HEK293T (cell line): ENCODE results near the gene SCN3B.

Source experiments
- CTCF ChIA-PET: fragments of 350-600 bp; formaldehyde crosslinking; extraction: SDS; loops from one replicate; lab custom pipeline; 2021; ENCODE audit warnings: antibody characterized with exemption, inconsistent platforms; lab: Yijun Ruan, JAX
- POLR2A ChIA-PET: fragments of 350-600 bp; formaldehyde crosslinking; extraction: SDS; loops from one replicate; lab custom pipeline; 2020; ENCODE audit warnings: antibody characterized with exemption, inconsistent platforms; lab: Yijun Ruan, JAX
- DNase-seq: peaks from one replicate; pipeline ENCODE4 v3.0.0; 2012; ENCODE audit warnings: mixed read lengths; ENCODE audit errors: extremely low spot score
- ARNT ChIP-seq: fragments of 450-650 bp; IDR thresholded peaks from 2 replicates; pipeline ENCODE4 v1.6.1; 2017; ENCODE audit warnings: mild to moderate bottlenecking
- BHLHE40 ChIP-seq: fragments of 450-650 bp; IDR thresholded peaks from 2 replicates; pipeline ENCODE4 v1.6.1; 2016; ENCODE audit warnings: mild to moderate bottlenecking, moderate library complexity, borderline replicate concordance
- CTBP1 ChIP-seq: fragments of 450-650 bp; IDR thresholded peaks from 2 replicates; pipeline ENCODE4 v1.6.1; 2016; ENCODE audit warnings: borderline replicate concordance
- ELF4 ChIP-seq: fragments of 450-650 bp; IDR thresholded peaks from 2 replicates; pipeline ENCODE4 v1.6.1; 2017; ENCODE audit warnings: antibody characterized with exemption
- FOXA1 ChIP-seq: fragments of 450-650 bp; IDR thresholded peaks from 2 replicates; pipeline ENCODE4 v1.6.1; 2016; ENCODE audit warnings: mild to moderate bottlenecking
- FOXK2 ChIP-seq: fragments of 450-650 bp; IDR thresholded peaks from 2 replicates; pipeline ENCODE4 v1.6.1; 2016; ENCODE audit warnings: mild to moderate bottlenecking
- FOXM1 ChIP-seq: fragments of 450-650 bp; IDR thresholded peaks from 2 replicates; pipeline ENCODE4 v1.6.1; 2017; ENCODE audit warnings: mild to moderate bottlenecking, borderline replicate concordance
- HDGF ChIP-seq: fragments of 450-650 bp; IDR thresholded peaks from 2 replicates; pipeline ENCODE4 v1.6.1; 2017; ENCODE audit warnings: antibody characterized with exemption, borderline replicate concordance
- L3MBTL2 ChIP-seq: fragments of 450-650 bp; conservative IDR thresholded peaks from 2 replicates; pipeline ENCODE4 v1.6.1; 2016; ENCODE audit warnings: mild to moderate bottlenecking
- LEF1 ChIP-seq: fragments of 450-650 bp; IDR thresholded peaks from 2 replicates; pipeline ENCODE4 v1.6.1; 2017; ENCODE audit warnings: mild to moderate bottlenecking, borderline replicate concordance
- NFRKB ChIP-seq: fragments of 450-650 bp; IDR thresholded peaks from 2 replicates; pipeline ENCODE4 v1.6.1; 2016; ENCODE audit warnings: mild to moderate bottlenecking, moderate library complexity
- PKNOX1 ChIP-seq: fragments of 450-650 bp; IDR thresholded peaks from 2 replicates; pipeline ENCODE4 v1.6.1; 2016
- SP1 ChIP-seq: fragments of 450-650 bp; IDR thresholded peaks from 2 replicates; pipeline ENCODE4 v1.6.1; 2017
- SUZ12 ChIP-seq: fragments of 450-650 bp; IDR thresholded peaks from 2 replicates; pipeline ENCODE4 v1.6.1; 2016; ENCODE audit warnings: mild to moderate bottlenecking
- TARDBP ChIP-seq: fragments of 450-650 bp; IDR thresholded peaks from 2 replicates; pipeline ENCODE4 v1.6.1; 2016
- ZNF384 ChIP-seq: fragments of 450-650 bp; IDR thresholded peaks from 2 replicates; pipeline ENCODE4 v1.6.1; 2016

The SCN3B gene

GRCh38 chr11:123624974-123625373 is 29.4 kb downstream of the SCN3B start:
- TF ChIP-seq FOXM1 (no peak), FOXA1 (no peak), ZNF384 (no peak), PKNOX1 (no peak), BHLHE40 (no peak), SUZ12 (no peak), SP1 (no peak), FOXK2 (no peak), HDGF (no peak)
- ChIA-PET POLR2A (no interaction called here), CTCF (interaction anchor here (1.4 kb wide), 1 partner anchor 82 kb away, joined by 5 read pairs; no protein-coding TSS in a partner anchor)
- no peak for DNase-seq

- TF ChIP-seq FOXK2 (no peak), SP1 (no peak), NFRKB (no peak), FOXM1 (no peak), LEF1 (no peak), ARNT (no peak), BHLHE40 (no peak), HDGF (no peak), TARDBP (no peak), FOXA1 (no peak), ZNF384 (no peak), SUZ12 (no peak), ELF4 (no peak), PKNOX1 (no peak), CTBP1 (no peak), L3MBTL2 (no peak)
- POLR2A ChIA-PET = no interaction called here
- CTCF ChIA-PET = no interaction called here
- no peak for DNase-seq
Measured at GRCh38 chr11:123622576-123622975, 31.8 kb downstream of the SCN3B start.

- TF ChIP-seq BHLHE40 (no peak), PKNOX1 (no peak), ELF4 (no peak), ZNF384 (no peak), SP1 (no peak), LEF1 (no peak), L3MBTL2 (no peak), HDGF (no peak), ARNT (no peak), FOXA1 (no peak)
- CTCF ChIA-PET = no interaction called here
- no peak for DNase-seq
- POLR2A ChIA-PET = no interaction called here
Measured at GRCh38 chr11:123616505-123617198, 37.8 kb downstream of the SCN3B start.

GRCh38 chr11:123611698-123612097 is 42.7 kb downstream of the SCN3B start:
- CTCF ChIA-PET = no interaction called here
- no peak for DNase-seq
- POLR2A ChIA-PET = no interaction called here
- TF ChIP-seq SUZ12 = no peak
- TF ChIP-seq LEF1 = no peak
- no peak for TF ChIP-seq ZNF384
- TF ChIP-seq FOXA1 = no peak
- no peak for TF ChIP-seq L3MBTL2
- TF ChIP-seq FOXK2 = no peak
- no peak for TF ChIP-seq PKNOX1
- no peak for TF ChIP-seq NFRKB
- TF ChIP-seq ARNT = no peak
- TF ChIP-seq ELF4 = no peak
- no peak for TF ChIP-seq FOXM1
- TF ChIP-seq HDGF = no peak
- TF ChIP-seq BHLHE40 = no peak
- TF ChIP-seq CTBP1 = no peak

GRCh38 chr11:123608945-123609344 is 45.5 kb downstream of the SCN3B start:
- ChIA-PET CTCF (no interaction called here), POLR2A (no interaction called here)
- DNase-seq = no peak
- TF ChIP-seq SUZ12 (no peak), ZNF384 (no peak), FOXM1 (no peak), ELF4 (no peak), FOXA1 (no peak), ARNT (no peak), BHLHE40 (no peak), NFRKB (no peak), SP1 (no peak), HDGF (no peak), CTBP1 (no peak), TARDBP (no peak), FOXK2 (no peak), L3MBTL2 (no peak), PKNOX1 (no peak), LEF1 (no peak)
